OCI-LY1 (cell line): ENCODE results near the gene FAM76A.

Source experiments
- EZH2 ChIP-seq: fragments of 200-600 bp; sonication (generic), shearing (Covaris generic); IDR thresholded peaks from 2 replicates; pipeline ENCODE4 v1.8.0; 2017; ENCODE audit warnings: borderline replicate concordance, mixed run types, mild to moderate bottlenecking, antibody characterized with exemption, low read length, moderate library complexity, mixed read lengths
- TF ChIP-seq, protein P1 (sequence below): fragments of 200-600 bp; sonication (generic), shearing (Covaris generic); IDR thresholded peaks from 2 replicates; pipeline ENCODE4 v1.5.1; 2017; ENCODE audit warnings: mild to moderate bottlenecking, antibody characterized with exemption, low read length, moderate library complexity, mixed read lengths

DNA sequence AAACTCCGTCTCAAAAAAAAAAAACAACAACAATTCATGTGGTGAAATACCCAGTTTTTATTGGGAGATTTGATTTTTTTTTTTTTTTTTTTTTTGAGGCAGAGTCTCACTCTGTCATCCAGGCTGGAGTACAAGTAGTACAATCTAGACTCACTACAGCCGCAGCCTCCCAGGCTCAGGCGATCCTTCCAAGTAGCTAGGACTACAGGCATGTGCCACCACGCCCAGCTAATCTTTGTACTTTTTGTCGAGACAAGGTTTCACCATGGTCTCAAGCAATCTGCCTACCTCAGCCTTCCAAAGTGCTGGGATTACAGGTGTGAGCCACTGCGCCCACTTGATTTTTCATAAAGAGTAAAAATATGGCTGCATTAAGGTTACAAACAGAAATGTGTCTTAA, 15.4 kb downstream of the FAM76A start:
- TF ChIP-seq, protein P1, sequence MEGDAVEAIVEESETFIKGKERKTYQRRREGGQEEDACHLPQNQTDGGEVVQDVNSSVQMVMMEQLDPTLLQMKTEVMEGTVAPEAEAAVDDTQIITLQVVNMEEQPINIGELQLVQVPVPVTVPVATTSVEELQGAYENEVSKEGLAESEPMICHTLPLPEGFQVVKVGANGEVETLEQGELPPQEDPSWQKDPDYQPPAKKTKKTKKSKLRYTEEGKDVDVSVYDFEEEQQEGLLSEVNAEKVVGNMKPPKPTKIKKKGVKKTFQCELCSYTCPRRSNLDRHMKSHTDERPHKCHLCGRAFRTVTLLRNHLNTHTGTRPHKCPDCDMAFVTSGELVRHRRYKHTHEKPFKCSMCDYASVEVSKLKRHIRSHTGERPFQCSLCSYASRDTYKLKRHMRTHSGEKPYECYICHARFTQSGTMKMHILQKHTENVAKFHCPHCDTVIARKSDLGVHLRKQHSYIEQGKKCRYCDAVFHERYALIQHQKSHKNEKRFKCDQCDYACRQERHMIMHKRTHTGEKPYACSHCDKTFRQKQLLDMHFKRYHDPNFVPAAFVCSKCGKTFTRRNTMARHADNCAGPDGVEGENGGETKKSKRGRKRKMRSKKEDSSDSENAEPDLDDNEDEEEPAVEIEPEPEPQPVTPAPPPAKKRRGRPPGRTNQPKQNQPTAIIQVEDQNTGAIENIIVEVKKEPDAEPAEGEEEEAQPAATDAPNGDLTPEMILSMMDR = no peak
- no peak for TF ChIP-seq EZH2
